GM23338 (cell line): ENCODE results near the gene ACTN2. TPM values are rescaled to one million over a fixed set of nuclear protein-coding genes. Genes with fewer than 3 reads are reported as not detected.
A peak's percentile ranks its signal among the peaks of the same experiment; 100 is the strongest.

Source experiments
- ATAC-seq: fragments of 200-7000 bp; cut with Tn5 transposase; 3 replicates; pipeline ENCODE4 v1.9.1; 2020
- DNase-seq: peaks from one replicate; pipeline ENCODE4 v3.0.0-alpha.2; 2015; ENCODE audit warnings: low spot score
- H2AFZ ChIP-seq: fragments of 200-600 bp; sonication (generic); 2 replicates; pipeline ENCODE4 v1.8.0; 2016; ENCODE audit warnings: antibody characterized with exemption, mild to moderate bottlenecking, moderate library complexity
- H3F3A ChIP-seq: fragments of 200-600 bp; sonication (generic); replicated peaks from 2 replicates; pipeline ENCODE4 v1.8.0; 2017; ENCODE audit warnings: antibody characterized with exemption, mixed run types, low read depth
- H3K27ac ChIP-seq: fragments of 200-600 bp; sonication (generic); 2 replicates; pipeline ENCODE4 v1.6.1; 2016; ENCODE audit warnings: low read depth
- H3K27me3 ChIP-seq: fragments of 200-600 bp; sonication (generic); 2 replicates; pipeline ENCODE4 v1.8.0; 2016; ENCODE audit warnings: mild to moderate bottlenecking, mixed run types, moderate library complexity; ENCODE audit not compliant: insufficient read depth
- H3K36me3 ChIP-seq: fragments of 200-600 bp; sonication (generic); 2 replicates; pipeline ENCODE4 v1.8.0; 2016; ENCODE audit warnings: mild to moderate bottlenecking; ENCODE audit not compliant: insufficient read depth
- H3K4me1 ChIP-seq: fragments of 200-600 bp; sonication (generic); 2 replicates; pipeline ENCODE4 v1.8.0; 2016; ENCODE audit warnings: mild to moderate bottlenecking, moderate library complexity; ENCODE audit not compliant: insufficient read depth
- H3K4me2 ChIP-seq: fragments of 200-600 bp; sonication (generic); 2 replicates; pipeline ENCODE4 v1.7.1; 2017; ENCODE audit warnings: mixed run types
- H3K4me3 ChIP-seq: fragments of 200-600 bp; sonication (generic); 2 replicates; pipeline ENCODE4 v1.6.1; 2016; ENCODE audit warnings: mixed run types
- H3K79me2 ChIP-seq: fragments of 200-600 bp; sonication (generic); replicated peaks from 2 replicates; pipeline ENCODE4 v1.8.0; 2017; ENCODE audit warnings: mild to moderate bottlenecking; ENCODE audit not compliant: insufficient read depth
- H3K9me2 ChIP-seq: fragments of 200-600 bp; sonication (generic); 2 replicates; pipeline ENCODE4 v1.8.0; 2017; ENCODE audit not compliant: insufficient read depth
- H4K20me1 ChIP-seq: fragments of 200-600 bp; sonication (generic); replicated peaks from 2 replicates; pipeline ENCODE4 v1.8.0; 2017; ENCODE audit warnings: mild to moderate bottlenecking; ENCODE audit not compliant: insufficient read depth
- H3K27ac Mint-ChIP-seq: 2 replicates; pipeline ENCODE4 v1.8.0; 2020; ENCODE audit warnings: inconsistent platforms, mild to moderate bottlenecking, moderate library complexity, mixed read lengths
- H3K27me3 Mint-ChIP-seq: 3 replicates; pipeline ENCODE4 v1.8.0; 2022; ENCODE audit warnings: low read depth, mild to moderate bottlenecking, moderate library complexity, mixed read lengths, inconsistent platforms; ENCODE audit not compliant: insufficient read depth, poor library complexity
- H3K36me3 Mint-ChIP-seq: 3 replicates; pipeline ENCODE4 v1.8.0; 2021; ENCODE audit warnings: low read depth, mild to moderate bottlenecking, inconsistent platforms, moderate library complexity, mixed read lengths
- H3K4me1 Mint-ChIP-seq: 3 replicates; pipeline ENCODE4 v1.8.0; 2020; ENCODE audit warnings: mild to moderate bottlenecking, inconsistent platforms, mixed read lengths
- H3K4me3 Mint-ChIP-seq: 3 replicates; pipeline ENCODE4 v1.8.0; 2021; ENCODE audit warnings: moderate library complexity, mild to moderate bottlenecking, inconsistent platforms, mixed read lengths
- H3K9me3 Mint-ChIP-seq: 3 replicates; pipeline ENCODE4 v1.8.0; 2020; ENCODE audit warnings: moderate library complexity, mild to moderate bottlenecking, inconsistent platforms, mixed read lengths
- CREB1 ChIP-seq: fragments of 250-450 bp; sonication (Bioruptor Pico); IDR thresholded peaks from 2 replicates; pipeline ENCODE4 v1.5.0; 2020; ENCODE audit warnings: low read depth, mild to moderate bottlenecking, moderate library complexity
- ETS1 ChIP-seq: IDR thresholded peaks from 2 replicates; pipeline ENCODE4 v1.6.1; 2016; ENCODE audit warnings: antibody characterized with exemption
- EZH2 ChIP-seq: fragments of 200-600 bp; sonication (generic); IDR thresholded peaks from one replicate; pipeline ENCODE4 v1.8.0; 2017; ENCODE audit warnings: antibody characterized with exemption, mild to moderate bottlenecking, low read depth; ENCODE audit not compliant: unreplicated experiment
- EZH2phosphoT487 ChIP-seq: fragments of 200-600 bp; sonication (generic); IDR thresholded peaks from one replicate; pipeline ENCODE4 v1.8.1; 2018; ENCODE audit warnings: antibody characterized with exemption; ENCODE audit not compliant: unreplicated experiment
- JUNB ChIP-seq: IDR thresholded peaks from one replicate; pipeline ENCODE4 v1.6.1; 2016; ENCODE audit warnings: antibody characterized with exemption; ENCODE audit not compliant: unreplicated experiment
- NANOG ChIP-seq: IDR thresholded peaks from 2 replicates; pipeline ENCODE4 v1.6.1; 2016; ENCODE audit warnings: antibody characterized with exemption, borderline replicate concordance
- POLR2AphosphoS5 ChIP-seq: IDR thresholded peaks from 2 replicates; pipeline ENCODE4 v1.6.1; 2016; ENCODE audit warnings: antibody characterized with exemption, low read depth
- STAT1 ChIP-seq: IDR thresholded peaks from one replicate; pipeline ENCODE4 v1.6.1; 2016; ENCODE audit warnings: antibody characterized with exemption; ENCODE audit not compliant: unreplicated experiment
- ZNF114 ChIP-seq: fragments of 250-450 bp; sonication (Bioruptor Pico); IDR thresholded peaks from 2 replicates; pipeline ENCODE4 v1.5.0; 2020; ENCODE audit warnings: mild to moderate bottlenecking, moderate library complexity
- ZNF331 ChIP-seq: fragments of 250-450 bp; sonication (Bioruptor Pico); IDR thresholded peaks from 2 replicates; pipeline ENCODE4 v1.5.0; 2020; ENCODE audit warnings: low read depth, mild to moderate bottlenecking, moderate library complexity
- long read RNA-seq: library from polyadenylated mRNA; unstranded; transcript quantifications from one replicate; pipeline ENCODE4 v2.0.0, GENCODE V29; 2020; ENCODE audit not compliant: unreplicated experiment
- polyA plus RNA-seq: library from polyadenylated mRNA; unstranded; fragments of >200 nt; fragmentation: Nextera tagmentation; extraction: Ambion mirVana; gene quantifications from 2 replicates; pipeline ENCODE4 v1.2.1, GENCODE V29; 2016
- total RNA-seq: library from RNA; depleted of rRNA; stranded (reverse); fragments of >200 nt; shearing (Covaris generic); gene quantifications from 2 replicates; pipeline ENCODE4 v1.2.3, GENCODE V29; 2014; rRNA removed
- TF ChIP-seq, protein P1 (sequence below), 2 experiments: fragments of 200-600 bp in 1 of 2; sonication (generic) in 1 of 2; conservative IDR thresholded peaks; 2 replicates each; pipeline versions ENCODE4 v1.5.1 to v1.6.1; 2016 to 2017; ENCODE audit warnings: antibody characterized with exemption in 2 of 2, low read depth in 2 of 2, mild to moderate bottlenecking in 2 of 2, moderate library complexity in 1 of 2
- TF ChIP-seq, protein P2 (sequence below): IDR thresholded peaks from one replicate; pipeline ENCODE4 v1.6.1; 2018; ENCODE audit warnings: antibody characterized with exemption; ENCODE audit not compliant: unreplicated experiment
- TF ChIP-seq, protein P3 (sequence below): fragments of 250-450 bp; sonication (Bioruptor Pico); IDR thresholded peaks from 2 replicates; pipeline ENCODE4 v1.5.0; 2020; ENCODE audit warnings: mild to moderate bottlenecking, moderate library complexity

ACTN2 gene
- total RNA-seq = 1.8 and 1.9 TPM in 2 replicates
- polyA plus RNA-seq = 2.2 and 2.8 TPM in 2 replicates
- long read RNA-seq, partial matches to known transcripts = 0 of 3 reads
- long read RNA-seq, other reads (novel, unspliced or antisense) = 2 of 3 reads

DNA sequence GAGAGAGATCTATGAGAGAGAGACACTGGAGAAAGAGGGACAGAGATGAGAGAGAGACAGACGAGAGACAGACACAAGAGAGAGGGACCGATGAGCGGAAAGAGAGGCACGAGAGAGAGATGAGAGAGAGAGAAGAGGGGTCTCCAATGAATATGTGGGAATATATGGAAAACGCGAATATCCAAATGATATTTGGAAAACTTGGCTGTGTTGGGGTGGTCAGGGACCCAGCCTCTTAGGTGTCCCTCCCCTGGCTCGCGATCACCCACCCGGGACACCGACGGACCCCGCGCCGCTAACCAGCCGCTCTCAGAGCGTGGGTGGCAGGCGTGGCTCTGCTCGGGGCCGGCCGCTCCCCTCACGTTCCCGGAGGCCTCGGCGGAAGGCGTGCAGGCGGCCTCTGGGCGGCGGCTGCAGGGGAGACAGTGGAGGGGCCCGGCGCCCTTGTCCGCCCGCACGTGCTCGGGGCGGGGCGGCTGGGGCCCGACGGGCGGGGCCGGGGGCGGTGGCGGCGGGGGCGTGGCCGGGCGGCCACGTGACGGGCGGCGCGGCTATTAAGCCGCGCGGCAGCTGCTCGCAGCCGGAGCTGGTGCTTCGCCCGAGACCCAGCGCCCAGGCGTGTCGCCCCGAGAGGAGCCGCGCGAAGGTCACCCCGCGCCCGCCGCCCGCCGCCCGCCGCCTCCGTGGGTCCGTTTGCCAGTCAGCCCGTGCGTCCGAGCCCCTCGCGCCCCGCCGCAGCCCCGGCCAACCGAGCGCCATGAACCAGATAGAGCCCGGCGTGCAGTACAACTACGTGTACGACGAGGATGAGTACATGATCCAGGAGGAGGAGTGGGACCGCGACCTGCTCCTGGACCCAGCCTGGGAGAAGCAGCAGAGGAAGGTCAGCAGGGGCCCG lies at the start of gene ACTN2:
TSS of gene ACTN2 (plus strand) at position 583 of the 898 bp plus-strand sequence. CDS start at position 758, 175 bp downstream.
- Histone ChIP-seq H2AFZ (peak within 1 kb of the TSS; percentile 96), H3K27ac (no peak within 1 kb of the TSS), H3K36me3 (no peaks in the 10 kb centered on the region), H3K27me3 (peaks cover 40% of the 10 kb centered on the region), H3F3A (peaks cover 4% of the 10 kb centered on the region), H3K4me3 (peak within 1 kb of the TSS; percentile 64), H3K9me2 (no peaks in the 10 kb centered on the region), H3K4me2 (peak within 1 kb of the TSS; percentile 86), H4K20me1 (0 out of 2 replicates have a peak, but pooled peaks cover 3% of the 10 kb centered on the region), H3K4me1 (peaks cover 8% of the 10 kb centered on the region; the same call in 1 of the 2 replicates), H3K79me2 (no peaks in the 10 kb centered on the region)
- Mint-ChIP-seq H3K27ac (no peak within 1 kb of the TSS), H3K27me3 (peaks cover 27% of the 10 kb centered on the region), H3K36me3 (peaks cover 7% of the 10 kb centered on the region), H3K9me3 (peaks cover 12% of the 10 kb centered on the region), H3K4me1 (peaks cover 13% of the 10 kb centered on the region), H3K4me3 (peak within 1 kb of the TSS; percentile 71)
- no peak for TF ChIP-seq ETS1
- TF ChIP-seq JUNB = no peak
- TF ChIP-seq, protein P1, sequence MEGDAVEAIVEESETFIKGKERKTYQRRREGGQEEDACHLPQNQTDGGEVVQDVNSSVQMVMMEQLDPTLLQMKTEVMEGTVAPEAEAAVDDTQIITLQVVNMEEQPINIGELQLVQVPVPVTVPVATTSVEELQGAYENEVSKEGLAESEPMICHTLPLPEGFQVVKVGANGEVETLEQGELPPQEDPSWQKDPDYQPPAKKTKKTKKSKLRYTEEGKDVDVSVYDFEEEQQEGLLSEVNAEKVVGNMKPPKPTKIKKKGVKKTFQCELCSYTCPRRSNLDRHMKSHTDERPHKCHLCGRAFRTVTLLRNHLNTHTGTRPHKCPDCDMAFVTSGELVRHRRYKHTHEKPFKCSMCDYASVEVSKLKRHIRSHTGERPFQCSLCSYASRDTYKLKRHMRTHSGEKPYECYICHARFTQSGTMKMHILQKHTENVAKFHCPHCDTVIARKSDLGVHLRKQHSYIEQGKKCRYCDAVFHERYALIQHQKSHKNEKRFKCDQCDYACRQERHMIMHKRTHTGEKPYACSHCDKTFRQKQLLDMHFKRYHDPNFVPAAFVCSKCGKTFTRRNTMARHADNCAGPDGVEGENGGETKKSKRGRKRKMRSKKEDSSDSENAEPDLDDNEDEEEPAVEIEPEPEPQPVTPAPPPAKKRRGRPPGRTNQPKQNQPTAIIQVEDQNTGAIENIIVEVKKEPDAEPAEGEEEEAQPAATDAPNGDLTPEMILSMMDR (conservative IDR thresholded peaks at IDR 0.05; ENCODE audit: low read depth in 2 of 2) = no peak
- TF ChIP-seq, protein P2, sequence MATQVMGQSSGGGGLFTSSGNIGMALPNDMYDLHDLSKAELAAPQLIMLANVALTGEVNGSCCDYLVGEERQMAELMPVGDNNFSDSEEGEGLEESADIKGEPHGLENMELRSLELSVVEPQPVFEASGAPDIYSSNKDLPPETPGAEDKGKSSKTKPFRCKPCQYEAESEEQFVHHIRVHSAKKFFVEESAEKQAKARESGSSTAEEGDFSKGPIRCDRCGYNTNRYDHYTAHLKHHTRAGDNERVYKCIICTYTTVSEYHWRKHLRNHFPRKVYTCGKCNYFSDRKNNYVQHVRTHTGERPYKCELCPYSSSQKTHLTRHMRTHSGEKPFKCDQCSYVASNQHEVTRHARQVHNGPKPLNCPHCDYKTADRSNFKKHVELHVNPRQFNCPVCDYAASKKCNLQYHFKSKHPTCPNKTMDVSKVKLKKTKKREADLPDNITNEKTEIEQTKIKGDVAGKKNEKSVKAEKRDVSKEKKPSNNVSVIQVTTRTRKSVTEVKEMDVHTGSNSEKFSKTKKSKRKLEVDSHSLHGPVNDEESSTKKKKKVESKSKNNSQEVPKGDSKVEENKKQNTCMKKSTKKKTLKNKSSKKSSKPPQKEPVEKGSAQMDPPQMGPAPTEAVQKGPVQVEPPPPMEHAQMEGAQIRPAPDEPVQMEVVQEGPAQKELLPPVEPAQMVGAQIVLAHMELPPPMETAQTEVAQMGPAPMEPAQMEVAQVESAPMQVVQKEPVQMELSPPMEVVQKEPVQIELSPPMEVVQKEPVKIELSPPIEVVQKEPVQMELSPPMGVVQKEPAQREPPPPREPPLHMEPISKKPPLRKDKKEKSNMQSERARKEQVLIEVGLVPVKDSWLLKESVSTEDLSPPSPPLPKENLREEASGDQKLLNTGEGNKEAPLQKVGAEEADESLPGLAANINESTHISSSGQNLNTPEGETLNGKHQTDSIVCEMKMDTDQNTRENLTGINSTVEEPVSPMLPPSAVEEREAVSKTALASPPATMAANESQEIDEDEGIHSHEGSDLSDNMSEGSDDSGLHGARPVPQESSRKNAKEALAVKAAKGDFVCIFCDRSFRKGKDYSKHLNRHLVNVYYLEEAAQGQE = no peak
- TF ChIP-seq NANOG = no peak
- TF ChIP-seq POLR2AphosphoS5 = no peak
- TF ChIP-seq EZH2phosphoT487 = no peak
- TF ChIP-seq, protein P3, sequence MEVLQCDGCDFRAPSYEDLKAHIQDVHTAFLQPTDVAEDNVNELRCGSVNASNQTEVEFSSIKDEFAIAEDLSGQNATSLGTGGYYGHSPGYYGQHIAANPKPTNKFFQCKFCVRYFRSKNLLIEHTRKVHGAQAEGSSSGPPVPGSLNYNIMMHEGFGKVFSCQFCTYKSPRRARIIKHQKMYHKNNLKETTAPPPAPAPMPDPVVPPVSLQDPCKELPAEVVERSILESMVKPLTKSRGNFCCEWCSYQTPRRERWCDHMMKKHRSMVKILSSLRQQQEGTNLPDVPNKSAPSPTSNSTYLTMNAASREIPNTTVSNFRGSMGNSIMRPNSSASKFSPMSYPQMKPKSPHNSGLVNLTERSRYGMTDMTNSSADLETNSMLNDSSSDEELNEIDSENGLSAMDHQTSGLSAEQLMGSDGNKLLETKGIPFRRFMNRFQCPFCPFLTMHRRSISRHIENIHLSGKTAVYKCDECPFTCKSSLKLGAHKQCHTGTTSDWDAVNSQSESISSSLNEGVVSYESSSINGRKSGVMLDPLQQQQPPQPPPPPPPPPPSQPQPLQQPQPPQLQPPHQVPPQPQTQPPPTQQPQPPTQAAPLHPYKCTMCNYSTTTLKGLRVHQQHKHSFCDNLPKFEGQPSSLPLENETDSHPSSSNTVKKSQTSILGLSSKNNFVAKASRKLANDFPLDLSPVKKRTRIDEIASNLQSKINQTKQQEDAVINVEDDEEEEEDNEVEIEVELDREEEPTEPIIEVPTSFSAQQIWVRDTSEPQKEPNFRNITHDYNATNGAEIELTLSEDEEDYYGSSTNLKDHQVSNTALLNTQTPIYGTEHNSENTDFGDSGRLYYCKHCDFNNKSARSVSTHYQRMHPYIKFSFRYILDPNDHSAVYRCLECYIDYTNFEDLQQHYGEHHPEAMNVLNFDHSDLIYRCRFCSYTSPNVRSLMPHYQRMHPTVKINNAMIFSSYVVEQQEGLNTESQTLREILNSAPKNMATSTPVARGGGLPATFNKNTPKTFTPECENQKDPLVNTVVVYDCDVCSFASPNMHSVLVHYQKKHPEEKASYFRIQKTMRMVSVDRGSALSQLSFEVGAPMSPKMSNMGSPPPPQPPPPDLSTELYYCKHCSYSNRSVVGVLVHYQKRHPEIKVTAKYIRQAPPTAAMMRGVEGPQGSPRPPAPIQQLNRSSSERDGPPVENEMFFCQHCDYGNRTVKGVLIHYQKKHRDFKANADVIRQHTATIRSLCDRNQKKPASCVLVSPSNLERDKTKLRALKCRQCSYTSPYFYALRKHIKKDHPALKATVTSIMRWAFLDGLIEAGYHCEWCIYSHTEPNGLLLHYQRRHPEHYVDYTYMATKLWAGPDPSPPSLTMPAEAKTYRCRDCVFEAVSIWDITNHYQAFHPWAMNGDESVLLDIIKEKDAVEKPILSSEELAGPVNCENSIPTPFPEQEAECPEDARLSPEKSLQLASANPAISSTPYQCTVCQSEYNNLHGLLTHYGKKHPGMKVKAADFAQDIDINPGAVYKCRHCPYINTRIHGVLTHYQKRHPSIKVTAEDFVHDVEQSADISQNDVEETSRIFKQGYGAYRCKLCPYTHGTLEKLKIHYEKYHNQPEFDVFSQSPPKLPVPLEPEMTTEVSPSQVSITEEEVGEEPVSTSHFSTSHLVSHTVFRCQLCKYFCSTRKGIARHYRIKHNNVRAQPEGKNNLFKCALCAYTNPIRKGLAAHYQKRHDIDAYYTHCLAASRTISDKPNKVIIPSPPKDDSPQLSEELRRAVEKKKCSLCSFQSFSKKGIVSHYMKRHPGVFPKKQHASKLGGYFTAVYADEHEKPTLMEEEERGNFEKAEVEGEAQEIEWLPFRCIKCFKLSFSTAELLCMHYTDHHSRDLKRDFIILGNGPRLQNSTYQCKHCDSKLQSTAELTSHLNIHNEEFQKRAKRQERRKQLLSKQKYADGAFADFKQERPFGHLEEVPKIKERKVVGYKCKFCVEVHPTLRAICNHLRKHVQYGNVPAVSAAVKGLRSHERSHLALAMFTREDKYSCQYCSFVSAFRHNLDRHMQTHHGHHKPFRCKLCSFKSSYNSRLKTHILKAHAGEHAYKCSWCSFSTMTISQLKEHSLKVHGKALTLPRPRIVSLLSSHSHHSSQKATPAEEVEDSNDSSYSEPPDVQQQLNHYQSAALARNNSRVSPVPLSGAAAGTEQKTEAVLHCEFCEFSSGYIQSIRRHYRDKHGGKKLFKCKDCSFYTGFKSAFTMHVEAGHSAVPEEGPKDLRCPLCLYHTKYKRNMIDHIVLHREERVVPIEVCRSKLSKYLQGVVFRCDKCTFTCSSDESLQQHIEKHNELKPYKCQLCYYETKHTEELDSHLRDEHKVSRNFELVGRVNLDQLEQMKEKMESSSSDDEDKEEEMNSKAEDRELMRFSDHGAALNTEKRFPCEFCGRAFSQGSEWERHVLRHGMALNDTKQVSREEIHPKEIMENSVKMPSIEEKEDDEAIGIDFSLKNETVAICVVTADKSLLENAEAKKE (CRISPR knock-in tag) = no peak
- TF ChIP-seq ZNF331 (CRISPR knock-in tag) = no peak
- TF ChIP-seq STAT1 = no peak
- TF ChIP-seq EZH2 = no peak
- TF ChIP-seq CREB1 = no peak
- no peak for TF ChIP-seq ZNF114 (CRISPR knock-in tag)
- peak; percentile 85 for DNase-seq
- peak; percentile 88 for ATAC-seq
